ENCODE results near the gene R3HDM2. TPM values are rescaled to one million over a fixed set of nuclear protein-coding genes. Genes with fewer than 3 reads are reported as not detected.

Gene R3HDM2
- total and polyA plus RNA-seq, 2 of the 13 experiments (the other 11 are each of a cell fraction or from before 2014, with no cell fraction given): 11.1 to 23.5 TPM

GRCh38 chr12:57434517-57435223, 3.8 kb upstream of the R3HDM2 start, which contains the start of gene INHBC (continued):
- TF ChIP-seq MEIS1 (CRISPR knock-in tag; IDR thresholded peaks at IDR 0.05; ENCODE audit: borderline replicate concordance) (peak; percentile 51; the same call in 1 of the 2 replicates), PRDM15 (CRISPR knock-in tag; IDR thresholded peaks at IDR 0.05) (no peak), AGO1 (IDR thresholded peaks at IDR 0.05; ENCODE audit: low read depth, low read length, poor library complexity, severe bottlenecking) (no peak), SNAPC4 (CRISPR knock-in tag; IDR thresholded peaks at IDR 0.05) (0 out of 2 replicates have a peak, but pooled peaks have one; percentile 65), HNF1A (IDR thresholded peaks at IDR 0.05; ENCODE audit: low read depth) (no peak), HNF1A (CRISPR knock-in tag; IDR thresholded peaks at IDR 0.05; ENCODE audit: borderline replicate concordance) (peak; percentile 50; the same call in 1 of the 2 replicates)
